ENCODE data around the gene PLPPR1. TPM values are rescaled to one million over a fixed set of nuclear protein-coding genes. Genes with fewer than 3 reads are reported as not detected.

The PLPPR1 gene
- total and polyA plus RNA-seq, 12 donors = 0.08 to 19.7 (median 0.20) TPM; not detected in 7

GRCh38 chr9:101027236-101027635, 1.3 kb upstream of the PLPPR1 start:
- no peak overlapping the region for H3K27ac ChIP-seq
- TF ChIP-seq POLR2A (IDR thresholded peaks at IDR 0.05) (no peak), CTCF (IDR thresholded peaks at IDR 0.05) (no peak)
- H3K4me3 ChIP-seq = no peak overlapping the region
- H3K9me3 ChIP-seq (replicated peaks in 1 of 3) = no peaks in the 10 kb centered on the region
- H3K27me3 ChIP-seq = peaks cover 5% of the 10 kb centered on the region
- no peak for DNase-seq
- intact Hi-C loops (cut with DNase I) = no loop called here
- peaks cover 0 to 3% of the 10 kb centered on the region in 2 donors for H3K4me1 ChIP-seq (replicated peaks in 1 of 2)
- H3K36me3 ChIP-seq (replicated peaks in 1 of 2) = no peaks in the 10 kb centered on the region
- WGBS, 4 donors = 24 to 41% (median 30%) methylated on average over 2 of the region's 2 CpGs

GRCh38 chr9:101027733-101028345, 688 bp upstream of the PLPPR1 start:
- Histone ChIP-seq H3K27me3 (peaks cover 5% of the 10 kb centered on the region), H3K4me3 (no peak overlapping the region), H3K27ac (no peak overlapping the region), H3K4me1 (replicated peaks in 1 of 2) (peaks cover 0 to 3% of the 10 kb centered on the region in 2 donors), H3K36me3 (replicated peaks in 1 of 2) (no peaks in the 10 kb centered on the region), H3K9me3 (replicated peaks in 1 of 3) (no peaks in the 10 kb centered on the region)
- intact Hi-C loops (cut with DNase I) = no loop called here
- WGBS, 4 donors = 14 to 21% (median 18%) methylated on average over 12 of the region's 12 CpGs
- no peak for TF ChIP-seq CTCF (IDR thresholded peaks at IDR 0.05)
- no peak for TF ChIP-seq POLR2A (IDR thresholded peaks at IDR 0.05)
- DNase-seq = no peak

GRCh38 chr9:101029315-101030085, 973 bp downstream of the PLPPR1 start:
- Histone ChIP-seq H3K9me3 (replicated peaks in 1 of 3) (no peaks in the 10 kb centered on the region), H3K4me1 (replicated peaks in 1 of 2) (peaks cover 0 to 3% of the 10 kb centered on the region in 2 donors), H3K36me3 (replicated peaks in 1 of 2) (no peaks in the 10 kb centered on the region), H3K27ac (no peak overlapping the region), H3K27me3 (peaks cover 5% of the 10 kb centered on the region), H3K4me3 (peak overlapping the region in 1 of 4 donors; percentile 43)
- intact Hi-C loops (cut with DNase I) = no loop called here
- 3% methylated on average over 26 to 38 of the region's 38 CpGs for WGBS, 4 donors
- TF ChIP-seq CTCF (IDR thresholded peaks at IDR 0.05) (no peak), POLR2A (IDR thresholded peaks at IDR 0.05) (no peak)
- DNase-seq = no peak

- intact Hi-C loops (cut with DNase I) = no loop called here
- DNase-seq = no peak
- H3K4me1 ChIP-seq (replicated peaks in 1 of 2) = peaks cover 0 to 3% of the 10 kb centered on the region in 2 donors
- H3K4me3 ChIP-seq = no peak overlapping the region
- no peaks in the 10 kb centered on the region for H3K36me3 ChIP-seq (replicated peaks in 1 of 2)
- 8 to 19% (median 11%) methylated on average over 8 of the region's 8 CpGs for WGBS, 4 donors
- no peaks in the 10 kb centered on the region for H3K9me3 ChIP-seq (replicated peaks in 1 of 3)
- peaks cover 5% of the 10 kb centered on the region for H3K27me3 ChIP-seq
- TF ChIP-seq CTCF (IDR thresholded peaks at IDR 0.05) = no peak
- no peak for TF ChIP-seq POLR2A (IDR thresholded peaks at IDR 0.05)
- no peak overlapping the region for H3K27ac ChIP-seq
Measured at GRCh38 chr9:101030086-101030391, 1.5 kb downstream of the PLPPR1 start.
